ENCODE measurements around the gene LY6G6C.

LY6G6C gene

DNA sequence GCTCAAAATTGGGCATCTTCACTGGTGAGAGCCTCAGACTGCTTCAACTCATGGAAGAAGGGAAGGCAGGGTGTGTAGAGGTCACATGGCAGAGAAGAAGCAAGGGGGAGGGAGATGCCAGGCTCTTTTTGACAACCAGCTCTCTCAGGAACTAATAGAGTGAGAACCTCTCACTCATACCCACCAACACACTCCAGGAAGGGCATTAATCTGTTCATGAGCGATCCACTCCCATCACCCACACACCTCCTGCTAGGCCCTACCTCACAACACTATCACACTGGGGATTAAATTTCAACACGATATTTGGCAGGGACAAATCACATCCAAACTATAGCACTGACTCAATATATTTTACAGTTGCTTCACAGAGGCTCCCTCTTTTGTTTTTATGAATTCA, 20.3 kb upstream of the LY6G6C start:
- no peak for DNase-seq (ENCODE audit: low read depth)

DNA sequence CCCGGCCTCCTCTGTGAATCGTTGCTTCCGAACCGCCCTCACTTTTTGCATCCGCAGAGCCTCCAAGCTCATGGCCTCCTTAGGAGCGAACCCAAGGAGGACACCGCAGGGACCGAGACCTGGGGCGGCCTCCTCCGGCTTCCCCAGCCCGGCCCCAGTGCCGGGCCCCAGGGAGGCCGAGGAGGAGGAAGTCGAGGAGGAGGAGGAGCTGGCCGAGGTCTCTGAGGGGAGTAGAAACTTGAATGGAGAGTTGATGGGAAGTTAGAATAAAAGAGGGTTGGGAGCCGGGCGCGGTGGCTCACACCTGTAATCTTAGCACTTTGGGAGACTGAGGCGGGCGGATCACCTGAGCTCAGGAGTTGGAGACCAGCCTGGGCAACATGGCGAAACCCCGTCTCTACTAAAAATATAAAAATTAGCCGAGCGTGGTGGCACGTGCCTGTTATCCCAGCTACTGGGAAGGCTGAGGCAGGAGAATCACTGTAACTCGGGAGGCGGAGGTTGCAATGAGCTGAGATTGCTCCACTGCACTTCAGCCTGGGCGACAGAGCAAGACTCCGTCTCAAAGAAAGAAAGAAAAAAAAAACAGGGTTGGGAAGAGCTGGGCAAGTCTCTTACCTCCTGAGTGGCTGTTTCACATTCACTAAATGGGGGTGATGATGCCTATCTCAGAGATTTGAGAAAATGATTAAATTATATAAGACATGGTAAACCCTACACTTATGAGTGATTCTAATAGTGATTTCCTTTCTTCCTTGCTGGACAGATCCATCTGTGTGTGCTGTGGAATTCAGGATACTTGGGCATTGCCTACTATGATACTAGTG, 19.1 kb upstream of the LY6G6C start:
- no peak for DNase-seq (ENCODE audit: low read depth)

DNA sequence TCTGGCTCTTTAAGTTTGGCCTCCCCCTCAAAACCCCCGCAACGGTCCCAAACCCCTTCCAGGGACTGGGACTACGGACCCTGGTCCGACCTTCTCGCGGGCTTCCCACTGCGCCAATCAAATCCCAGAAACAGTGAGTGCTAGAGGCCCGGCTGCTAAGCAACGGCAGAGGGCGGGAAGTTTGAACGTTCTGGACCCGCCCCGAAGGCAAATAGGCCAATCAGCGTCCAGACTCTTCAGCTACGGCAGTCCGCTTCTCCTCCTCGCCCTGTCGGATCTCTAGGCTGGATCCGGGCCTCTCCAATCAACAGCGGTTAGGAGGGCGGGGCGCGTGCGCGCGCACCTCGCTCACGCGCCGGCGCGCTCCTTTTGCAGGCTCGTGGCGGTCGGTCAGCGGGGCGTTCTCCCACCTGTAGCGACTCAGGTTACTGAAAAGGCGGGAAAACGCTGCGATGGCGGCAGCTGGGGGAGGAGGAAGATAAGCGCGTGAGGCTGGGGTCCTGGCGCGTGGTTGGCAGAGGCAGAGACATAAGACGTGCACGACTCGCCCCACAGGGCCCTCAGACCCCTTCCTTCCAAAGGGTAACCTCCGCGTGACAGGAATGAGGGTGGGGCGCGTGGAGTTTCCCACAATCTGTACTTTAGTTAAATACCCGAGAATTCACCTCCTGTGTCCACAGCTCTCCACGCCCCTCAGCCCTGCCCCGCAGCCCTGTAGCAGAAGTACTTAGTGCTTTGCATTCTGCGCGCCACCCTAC, 18.3 kb upstream of the LY6G6C start, which contains the start of gene MSH5:
Gene MSH5 (plus strand): TSS at position 367 of the 758 bp plus-strand sequence. CDS start 462 bp downstream, outside the sequence.
- peak; percentile 88 for DNase-seq (ENCODE audit: low read depth)

DNA sequence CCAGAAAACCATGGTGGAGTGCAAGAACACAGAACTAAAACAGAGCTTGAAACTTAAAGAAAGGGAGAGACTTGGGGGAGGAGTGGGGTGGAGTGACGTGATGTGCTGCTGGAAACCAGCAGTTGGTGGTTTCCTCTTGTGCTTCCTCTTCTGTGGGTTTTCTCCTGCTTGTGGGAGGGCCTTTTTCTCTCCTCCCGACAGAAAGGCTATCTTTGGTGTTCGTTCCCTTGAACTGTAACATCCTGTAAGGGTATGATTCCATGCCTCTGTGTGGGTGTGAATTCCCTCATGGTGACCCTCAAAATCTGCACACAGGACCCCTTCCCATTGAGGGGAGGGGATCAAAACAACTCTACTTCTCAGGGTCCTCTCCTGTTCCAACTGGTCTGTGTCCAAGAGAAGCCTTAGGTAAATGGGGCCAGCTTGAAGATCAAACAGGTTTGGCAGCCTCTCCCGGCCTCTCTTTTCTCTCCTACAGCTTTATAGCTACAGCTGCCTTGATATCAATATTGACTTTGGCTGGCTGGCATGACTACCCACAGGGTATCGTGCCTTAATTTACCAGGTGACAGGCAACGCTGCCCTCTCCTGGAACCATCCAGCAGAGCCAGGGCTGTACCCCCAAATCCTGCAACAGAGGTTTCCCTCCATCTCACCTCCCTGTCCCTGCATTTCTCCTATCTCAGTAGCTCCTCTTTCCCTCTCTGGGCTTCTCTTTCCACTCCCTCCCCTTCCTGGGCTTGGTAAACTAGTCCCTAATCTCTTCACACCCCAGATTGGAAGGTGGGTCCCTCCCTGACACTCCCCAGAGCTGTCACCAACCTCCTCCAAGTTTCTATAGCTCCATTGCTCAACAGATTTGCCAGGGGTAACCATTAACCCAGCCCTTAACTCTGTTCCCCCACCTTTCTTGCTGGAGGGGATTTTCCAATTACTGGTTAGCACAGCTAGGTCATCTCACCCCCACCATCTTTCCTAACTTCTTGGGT, 16.7 kb upstream of the LY6G6C start:
- DNase-seq (ENCODE audit: low read depth) = no peak

DNA sequence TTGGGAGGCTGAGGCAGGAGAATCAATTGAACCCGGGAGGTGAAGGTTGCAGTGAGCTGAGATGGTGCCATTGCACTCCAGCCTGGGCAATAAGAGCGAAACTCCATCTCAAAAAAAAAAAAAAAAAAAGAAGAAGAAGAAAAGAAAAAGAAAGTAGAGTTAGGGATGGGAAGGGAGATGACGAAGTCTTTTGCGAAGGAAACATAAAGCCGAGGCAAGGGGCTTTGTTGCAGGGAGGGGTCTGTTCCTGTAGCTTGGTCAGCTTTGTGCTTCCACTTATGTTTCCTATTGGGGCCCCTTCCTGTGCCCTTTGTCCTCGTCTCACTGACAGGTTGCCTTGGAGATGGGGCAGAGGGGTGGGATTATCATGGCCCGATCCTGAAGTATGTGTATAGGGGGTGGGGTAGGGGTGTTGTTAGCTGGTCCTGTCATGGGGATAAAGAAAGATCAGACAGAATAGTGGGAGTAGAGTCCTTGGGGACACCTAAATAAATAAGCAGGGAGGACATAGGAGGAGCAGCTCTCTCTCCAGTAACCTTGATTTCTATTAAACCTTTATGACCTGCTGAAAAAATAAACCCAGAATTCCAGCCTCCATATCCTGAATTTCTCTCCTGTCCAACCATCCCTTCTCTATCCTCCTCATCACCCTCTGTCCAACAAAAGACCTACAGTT, 15.9 kb upstream of the LY6G6C start:
- no peak for DNase-seq (ENCODE audit: low read depth)

DNA sequence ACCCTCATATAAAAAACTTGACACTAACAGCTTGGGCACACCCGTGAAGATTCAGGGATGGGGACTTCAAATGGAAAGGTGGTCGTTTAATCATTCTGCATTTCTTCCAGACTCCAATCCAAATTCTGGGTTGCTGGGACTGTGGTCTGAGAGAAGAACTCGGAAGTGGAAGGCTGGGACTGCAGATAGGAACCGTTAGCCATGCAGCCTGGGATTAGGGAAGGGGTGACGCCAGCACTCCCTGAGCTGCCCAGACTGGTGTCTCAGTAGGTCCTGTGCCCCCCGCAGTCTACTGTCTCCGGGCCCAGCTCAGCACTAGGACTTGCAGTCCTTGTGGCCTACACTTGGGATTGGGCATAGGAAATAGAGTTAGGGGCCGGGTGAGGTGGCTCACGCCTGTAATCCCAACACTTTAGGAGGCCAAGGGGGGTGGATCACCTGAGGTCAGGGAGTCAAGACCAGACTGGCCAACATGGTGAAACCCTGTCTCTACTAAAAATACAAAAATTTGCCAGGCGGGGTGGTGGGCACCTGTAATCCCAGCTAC, 15.3 kb upstream of the LY6G6C start:
- DNase-seq (ENCODE audit: low read depth) = no peak

DNA sequence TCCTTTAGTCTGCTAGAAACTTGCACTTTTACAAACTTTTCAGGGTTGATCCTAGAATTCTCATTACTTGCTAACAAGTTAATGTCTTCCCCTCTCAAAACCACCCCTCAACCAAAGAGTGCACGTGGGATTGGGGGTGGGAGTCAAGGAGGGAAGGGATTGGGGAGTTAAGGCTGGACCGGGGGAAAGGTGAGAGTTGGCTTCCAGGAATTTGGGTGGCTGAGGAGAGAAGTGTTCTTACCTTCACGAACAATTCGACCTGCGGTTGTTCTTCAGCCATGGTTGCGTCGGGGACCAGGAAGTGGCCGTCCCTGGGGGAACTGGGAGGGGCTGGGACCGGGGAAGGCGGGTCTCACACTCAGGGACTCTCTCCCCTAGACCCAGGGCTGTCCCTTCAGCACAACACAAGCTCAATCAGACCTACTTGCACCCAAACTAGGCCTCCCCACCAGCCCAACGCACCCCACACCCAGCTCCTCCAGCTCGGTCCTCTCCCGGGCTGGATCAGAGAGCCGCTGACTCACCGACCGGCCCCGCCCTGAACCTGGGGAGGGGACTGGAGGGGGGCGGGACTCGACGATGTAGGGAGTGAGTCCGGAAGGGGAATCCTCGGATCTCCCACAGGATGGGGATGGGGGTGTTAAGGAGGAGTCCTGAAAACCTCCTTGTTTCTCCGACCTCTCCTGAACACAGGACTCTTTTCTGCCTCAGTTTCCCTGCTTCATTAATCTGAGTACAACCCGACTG, 14.6 kb upstream of the LY6G6C start, which contains the start of gene CLIC1:
Gene CLIC1 (minus strand): TSS at position 510 of the 747 bp plus-strand sequence. CDS start 230 bp downstream, at position 280.
- DNase-seq (ENCODE audit: low read depth) = peak; percentile 54

DNA sequence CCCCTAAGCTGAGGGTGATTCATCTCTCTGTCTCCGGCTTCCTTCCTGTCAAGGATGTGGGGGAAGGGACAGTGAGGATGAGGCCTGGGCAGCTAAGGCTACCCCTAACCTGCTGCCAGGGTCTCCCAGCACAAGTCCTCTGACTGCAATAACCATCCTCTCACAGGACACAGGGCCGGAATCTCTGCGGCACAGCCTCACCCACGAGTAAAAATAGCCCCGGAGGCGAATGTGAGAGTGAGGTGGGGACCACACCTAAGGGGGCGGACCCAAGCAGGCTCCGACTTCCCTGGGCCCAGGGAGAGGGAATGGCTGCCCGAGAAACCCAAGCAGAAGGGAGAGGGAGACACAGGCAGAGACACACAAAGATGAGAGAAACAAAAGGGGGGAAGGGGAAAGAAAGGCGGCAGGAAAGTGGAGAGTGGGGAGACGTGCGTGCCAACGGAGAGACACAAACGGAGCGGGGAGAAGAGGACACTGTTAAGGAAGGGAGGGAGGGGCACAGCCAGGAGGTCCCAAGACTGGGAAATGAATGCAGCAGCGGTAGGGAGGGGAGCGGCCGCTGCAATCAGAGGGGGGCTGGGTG, 13.4 kb upstream of the LY6G6C start:
- no peak for DNase-seq (ENCODE audit: low read depth)

DNA sequence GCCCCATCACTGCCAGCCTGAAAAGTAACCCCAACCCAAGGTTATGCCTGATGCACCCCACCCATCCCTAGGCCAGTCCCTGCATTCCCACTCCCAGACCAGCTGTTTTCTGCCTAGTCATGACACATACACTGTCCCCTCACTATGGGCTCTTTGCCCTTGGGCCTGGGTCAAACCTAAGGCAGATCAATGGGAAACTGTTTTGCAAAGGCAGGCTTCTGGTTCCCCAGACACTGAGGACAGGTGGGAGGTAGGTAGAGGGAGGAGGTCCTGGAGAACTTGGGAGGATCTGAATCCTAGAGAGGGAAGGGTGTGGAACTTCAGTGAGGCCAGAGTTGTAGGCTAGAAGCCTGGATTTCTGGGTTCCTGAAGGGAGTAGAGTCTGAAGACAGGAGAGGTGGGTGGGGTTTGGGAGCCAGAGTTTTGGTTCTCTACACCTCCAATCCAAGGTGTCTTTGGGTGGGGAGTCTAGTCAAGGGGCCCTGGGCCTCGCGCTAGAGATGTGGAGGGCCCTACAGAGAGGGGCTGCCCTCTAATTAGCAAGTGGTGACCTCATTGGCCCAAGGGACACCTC, 12.8 kb upstream of the LY6G6C start:
- no peak for DNase-seq (ENCODE audit: low read depth)

DNA sequence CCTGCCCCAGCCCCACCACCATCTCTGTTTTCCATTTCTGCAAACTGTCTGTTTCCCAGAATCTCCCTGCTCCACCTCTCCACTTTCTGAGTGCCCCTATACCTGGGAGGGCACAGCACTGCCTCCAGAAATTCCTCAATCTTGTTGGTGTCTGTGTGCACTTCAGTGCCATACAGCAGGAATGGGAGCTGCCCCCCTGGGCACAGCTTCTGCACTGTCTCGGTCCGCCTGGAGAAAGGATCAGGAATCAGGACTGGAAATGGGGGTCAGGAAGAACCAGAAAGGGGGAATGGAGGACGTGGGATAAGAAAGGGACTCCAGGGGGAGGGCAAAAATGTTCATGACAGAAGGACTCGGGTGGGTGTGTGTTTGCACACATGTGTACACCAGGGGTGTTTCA, 12.2 kb upstream of the LY6G6C start:
- no peak for DNase-seq (ENCODE audit: low read depth)

DNA sequence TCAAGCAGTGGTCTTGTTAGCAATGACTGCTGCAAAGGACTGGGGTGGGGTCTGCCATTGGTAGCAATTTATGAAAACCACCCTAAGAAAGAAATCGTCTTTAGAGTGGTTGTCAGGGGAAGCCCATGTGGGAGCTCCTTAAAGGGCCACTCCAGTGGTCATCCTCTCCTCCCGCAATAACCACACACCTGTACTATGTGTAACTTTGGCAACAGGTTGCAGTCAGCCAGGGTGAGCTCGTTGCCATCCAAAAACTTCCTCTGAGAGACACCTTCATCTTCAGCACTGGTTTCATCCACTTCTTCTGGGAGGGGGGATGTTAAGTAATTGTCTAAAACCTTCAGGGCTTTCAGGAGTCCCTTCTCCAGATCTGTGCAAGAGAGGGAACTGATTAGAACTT, 10.5 kb upstream of the LY6G6C start:
- DNase-seq (ENCODE audit: low read depth) = no peak

DNA sequence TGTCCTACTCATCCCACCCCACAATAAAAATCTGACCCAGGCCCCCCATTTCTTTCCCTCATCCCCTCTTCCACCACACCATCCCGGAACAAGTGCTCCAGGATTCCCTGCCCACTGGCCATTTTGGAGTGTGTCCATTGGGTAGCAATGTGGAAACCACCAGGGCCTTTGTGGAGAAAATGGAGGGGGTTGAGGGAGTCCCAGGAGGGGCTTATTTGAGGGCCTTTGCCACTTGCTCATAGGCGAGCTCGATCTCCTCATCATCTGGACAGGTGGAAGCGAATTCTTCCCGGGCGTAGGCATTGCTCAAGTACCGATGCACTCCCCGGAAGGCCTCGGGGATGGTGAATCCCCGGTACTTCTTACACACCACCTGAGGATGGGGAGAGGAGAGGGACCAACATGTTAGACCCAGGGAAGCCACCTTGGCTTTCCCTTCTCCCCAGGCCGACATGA, 9.1 kb upstream of the LY6G6C start:
- DNase-seq (ENCODE audit: low read depth) = no peak

DNA sequence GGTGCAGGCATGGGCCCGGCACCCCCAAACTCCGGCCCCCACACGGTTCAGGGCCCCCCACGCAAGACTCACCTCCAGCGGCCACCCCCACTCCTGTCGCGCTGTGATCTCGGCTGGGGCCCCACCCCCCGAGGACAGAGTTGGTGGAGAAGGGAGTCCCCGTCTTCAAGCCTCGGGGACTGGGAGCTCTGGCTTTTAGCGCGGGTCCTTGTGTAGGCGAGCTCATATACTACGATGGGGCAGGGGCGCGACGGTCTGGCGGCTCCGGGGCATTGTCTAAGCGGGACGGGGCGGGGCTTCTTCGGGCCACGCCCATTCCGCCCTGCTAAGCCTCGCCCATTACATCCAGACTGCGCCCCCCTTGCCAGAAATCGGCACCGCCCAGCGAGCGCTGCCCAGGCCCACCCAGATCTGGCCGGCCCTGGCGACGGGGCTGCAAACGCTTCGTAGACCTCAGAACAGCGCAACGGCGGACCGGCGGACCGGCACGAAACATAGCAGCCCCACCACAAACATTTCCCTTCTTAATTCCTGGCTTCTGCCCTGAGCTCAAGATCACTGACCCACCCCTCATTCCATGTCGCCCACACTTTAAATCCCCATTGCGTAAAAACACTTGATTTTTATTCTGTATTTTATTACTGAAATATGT, 8.6 kb upstream of the LY6G6C start:
- DNase-seq (ENCODE audit: low read depth) = no peak

DNA sequence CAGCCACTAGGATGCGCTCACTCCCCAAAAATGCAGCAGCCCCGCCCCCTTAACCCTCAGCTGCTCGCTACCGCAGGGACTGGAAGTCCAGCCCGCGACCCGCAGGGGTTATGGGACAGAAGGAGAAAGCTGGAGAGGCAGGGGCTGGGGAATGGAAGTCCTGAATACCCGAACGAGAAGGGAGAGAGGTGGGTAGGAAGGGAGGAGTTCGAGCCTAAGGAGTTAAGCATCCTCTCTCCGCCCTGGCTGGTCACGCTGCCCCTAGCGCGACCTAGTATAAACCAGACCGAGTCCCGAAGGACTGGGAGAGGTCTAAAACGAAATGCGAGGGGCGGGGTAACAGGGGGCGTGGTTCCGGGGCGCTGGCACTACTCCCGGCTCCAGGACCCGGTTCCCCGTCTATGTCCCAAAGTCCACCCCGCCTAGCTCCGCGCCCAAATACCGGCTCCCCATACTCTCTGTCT, 8.0 kb upstream of the LY6G6C start:
- peak; percentile 69 for DNase-seq (ENCODE audit: low read depth)

DNA sequence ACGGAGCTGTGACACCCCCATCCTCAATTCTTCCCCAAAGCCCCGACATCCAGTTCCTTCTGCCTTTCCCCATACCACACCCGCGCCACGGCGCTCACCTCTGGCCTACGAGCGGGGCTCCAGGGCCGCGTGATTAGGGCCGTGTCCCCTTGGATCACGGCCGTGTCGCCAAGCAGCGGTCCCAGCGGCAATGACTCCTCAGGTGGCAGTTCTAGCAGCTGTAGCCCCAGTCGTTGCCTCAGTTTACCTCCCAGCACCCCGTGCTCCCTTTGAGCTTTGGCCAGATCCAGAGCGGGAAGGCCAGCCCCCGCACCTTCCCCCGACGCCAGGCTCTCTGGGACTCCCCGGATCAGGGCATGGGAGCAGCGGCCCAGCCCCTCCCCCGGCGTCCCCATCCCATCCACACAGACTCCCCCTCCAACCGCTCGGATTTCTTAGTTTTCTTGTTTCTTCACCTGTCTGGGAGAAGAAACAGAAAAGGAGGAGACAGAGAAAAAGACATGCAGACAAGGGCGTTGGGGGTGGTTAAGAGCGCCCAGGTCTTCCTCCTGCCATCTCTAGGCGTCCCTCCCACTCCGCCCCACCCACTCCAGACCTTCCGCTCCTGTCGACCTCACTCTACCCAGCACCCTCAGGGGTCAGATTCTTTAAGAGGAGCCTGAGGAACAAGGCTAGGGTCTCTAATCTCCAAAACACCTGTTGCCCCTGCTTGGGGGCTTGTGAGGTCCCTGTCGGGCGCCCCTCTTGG, 7.4 kb upstream of the LY6G6C start, which contains the start of gene DDAH2:
Gene DDAH2 (minus strand): TSS at position 533 of the 748 bp plus-strand sequence. CDS start 138 bp downstream, at position 395.
- DNase-seq (ENCODE audit: low read depth) = no peak

DNA sequence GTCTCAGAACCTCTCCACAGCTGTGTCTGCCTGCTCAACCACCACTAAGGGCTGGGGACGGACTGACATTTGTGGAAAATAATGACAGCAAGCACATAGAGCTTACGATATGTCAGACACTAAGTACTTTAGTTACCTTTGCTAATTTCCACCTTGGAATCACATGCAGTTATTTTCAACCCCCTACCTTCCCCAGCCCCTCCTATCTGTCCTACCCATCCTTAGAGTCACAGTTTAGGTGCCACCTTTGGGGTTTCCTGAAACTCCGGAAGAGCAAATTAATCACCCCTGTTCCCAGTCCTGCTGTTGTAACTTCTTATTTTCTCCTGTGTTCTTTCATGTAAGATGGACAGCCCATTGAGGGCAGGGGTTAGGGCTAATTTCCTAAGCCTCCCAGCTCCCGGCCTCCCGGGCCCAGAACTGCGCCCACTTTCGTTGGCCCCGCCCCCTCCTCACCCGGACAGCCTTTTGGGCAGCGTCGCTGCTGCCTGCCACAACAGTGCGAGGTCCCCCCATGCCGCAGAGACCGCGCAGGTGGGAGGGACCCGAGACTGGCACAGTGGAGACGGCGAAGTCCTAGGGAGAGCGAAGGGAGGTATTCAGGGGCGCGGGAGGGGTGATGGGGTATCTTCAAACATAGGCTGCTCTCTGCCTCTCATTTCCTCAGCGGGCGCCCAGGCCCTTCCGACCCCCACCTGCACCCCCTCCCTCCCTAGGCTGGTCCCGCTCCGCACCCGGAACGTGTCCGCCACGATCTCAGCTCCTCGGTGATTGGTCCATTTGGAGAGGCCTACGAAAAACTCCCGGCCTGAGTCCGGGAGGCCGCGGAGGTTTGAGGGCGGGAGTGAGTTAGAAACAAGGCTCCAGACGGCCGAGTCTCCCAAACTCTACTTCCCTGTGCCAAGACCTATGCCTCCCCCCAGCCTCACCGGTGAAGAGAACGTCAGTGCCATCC, 6.4 kb upstream of the LY6G6C start:
- DNase-seq (ENCODE audit: low read depth) = no peak
